HEK293 (cell line): ENCODE measurements around the gene AZIN2.
A peak's percentile ranks its signal among the peaks of the same experiment; 100 is the strongest.

Experiments
- CTCF ChIA-PET: fragments of 350-600 bp; formaldehyde crosslinking; extraction: SDS; loops from one replicate; lab custom pipeline; 2021; ENCODE audit warnings: antibody characterized with exemption; lab: Yijun Ruan, JAX
- POLR2A ChIA-PET: fragments of 300-600 bp; formaldehyde crosslinking; extraction: SDS; loops from one replicate; lab custom pipeline; 2020; ENCODE audit warnings: antibody characterized with exemption, inconsistent platforms; lab: Yijun Ruan, JAX
- H3K27ac ChIP-seq: fragments of 200-500 bp; sonication (Bioruptor generic); 2 replicates; pipeline ENCODE4 v1.5.1; 2014; ENCODE audit warnings: low read depth, low read length, control low read depth, inconsistent platforms; ENCODE audit errors: extremely low read depth
- H3K36me3 ChIP-seq, 2 experiments: fragments of 200-500 bp in 1 of 2; sonication (Bioruptor generic) in 1 of 2; 1 replicate in 1 of 2; 2 replicates in 1 of 2; pipeline ENCODE4 v1.5.1; 2014 to 2017; ENCODE audit warnings: inconsistent platforms in 2 of 2, low read length in 2 of 2; ENCODE audit not compliant: control insufficient read depth in 2 of 2, insufficient read depth in 1 of 2
- H3K4me1 ChIP-seq: fragments of 200-500 bp; sonication (Bioruptor generic); 2 replicates; pipeline ENCODE4 v1.5.1; 2014; ENCODE audit warnings: mild to moderate bottlenecking, low read length, inconsistent platforms; ENCODE audit not compliant: control insufficient read depth, insufficient read depth
- H3K4me3 ChIP-seq: 2 replicates; pipeline ENCODE4 v1.5.1; 2011; ENCODE audit warnings: low read depth, mild to moderate bottlenecking, control low read depth, low read length, moderate library complexity
- H3K9me3 ChIP-seq: fragments of 200-500 bp; sonication (Bioruptor generic); 2 replicates; pipeline ENCODE4 v1.5.1; 2014; ENCODE audit warnings: low read depth, low read length, inconsistent platforms; ENCODE audit not compliant: control insufficient read depth, insufficient read depth
- HOXD13 ChIP-seq: sonication (generic); formaldehyde crosslinking; IDR thresholded peaks from 2 replicates; pipeline ENCODE4 v1.8.0; 2022; ENCODE audit warnings: missing genetic modification reagents, borderline replicate concordance
- SCRT2 ChIP-seq: fragments of 450-650 bp; formaldehyde crosslinking; IDR thresholded peaks from 2 replicates; pipeline ENCODE4 v1.5.1; 2016; ENCODE audit warnings: missing biosample characterization, missing genetic modification characterization
- SP2 ChIP-seq: fragments of 450-650 bp; formaldehyde crosslinking; IDR thresholded peaks from 2 replicates; pipeline ENCODE4 v1.5.1; 2016; ENCODE audit warnings: missing biosample characterization, missing genetic modification characterization
- ZBTB17 ChIP-seq: fragments of 450-650 bp; formaldehyde crosslinking; IDR thresholded peaks from 2 replicates; pipeline ENCODE4 v1.5.1; 2016; ENCODE audit warnings: missing biosample characterization, missing genetic modification characterization
- ZBTB44 ChIP-seq: fragments of 450-650 bp; IDR thresholded peaks from 2 replicates; pipeline ENCODE4 v1.5.1; 2018; ENCODE audit warnings: missing biosample characterization, mild to moderate bottlenecking, missing genetic modification characterization
- ZNF155 ChIP-seq: fragments of 450-650 bp; formaldehyde crosslinking; IDR thresholded peaks from 2 replicates; pipeline ENCODE4 v1.5.1; 2016; ENCODE audit warnings: missing biosample characterization, missing genetic modification characterization
- ZNF324 ChIP-seq: fragments of 450-650 bp; formaldehyde crosslinking; IDR thresholded peaks from 2 replicates; pipeline ENCODE4 v1.5.1; 2016; ENCODE audit warnings: missing biosample characterization, missing genetic modification characterization
- ZNF341 ChIP-seq: fragments of 450-650 bp; formaldehyde crosslinking; IDR thresholded peaks from 2 replicates; pipeline ENCODE4; 2016; ENCODE audit warnings: low read depth, missing biosample characterization, missing genetic modification characterization
- ZNF544 ChIP-seq: fragments of 450-650 bp; formaldehyde crosslinking; IDR thresholded peaks from 2 replicates; pipeline ENCODE4 v1.5.0; 2017; ENCODE audit warnings: missing biosample characterization, missing genetic modification characterization
- ZNF623 ChIP-seq: fragments of 450-650 bp; formaldehyde crosslinking; IDR thresholded peaks from 2 replicates; pipeline ENCODE4 v1.5.1; 2016; ENCODE audit warnings: missing biosample characterization, missing genetic modification characterization
- ZNF664 ChIP-seq: fragments of 450-650 bp; formaldehyde crosslinking; IDR thresholded peaks from 2 replicates; pipeline ENCODE4 v1.5.1; 2016; ENCODE audit warnings: missing biosample characterization, missing genetic modification characterization
- ZSCAN30 ChIP-seq: fragments of 450-650 bp; IDR thresholded peaks from 2 replicates; pipeline ENCODE4 v1.5.1; 2018; ENCODE audit warnings: missing biosample characterization, mild to moderate bottlenecking, missing genetic modification characterization, moderate library complexity
- TF ChIP-seq, protein P1 (sequence below): fragments of 450-650 bp; formaldehyde crosslinking; IDR thresholded peaks from 2 replicates; pipeline ENCODE4 v1.5.1; 2016; ENCODE audit warnings: missing biosample characterization, missing genetic modification characterization

The AZIN2 gene

GRCh38 chr1:33152685-33153432 lies 71.9 kb downstream of the AZIN2 start (continued):
- TF ChIP-seq ZBTB17 (tag by site-specific recombination) (peak; percentile 34; the same call in 1 of the 2 replicates), ZNF341 (tag by site-specific recombination) (peak; percentile 77; the same call in 1 of the 2 replicates), SCRT2 (tag by site-specific recombination) (no peak)

GRCh38 chr1:33153650-33154049 lies 72.7 kb downstream of the AZIN2 start:
- ChIA-PET CTCF (interaction anchor here (0.6 to 0.7 kb wide), 2 partner anchors 26 to 115 kb away, joined by 3 to 4 read pairs; no protein-coding TSS in a partner anchor), POLR2A (interaction anchor here (1.6 kb wide), 1 partner anchor 27 kb away, joined by 4 read pairs; no protein-coding TSS in a partner anchor)
- peaks cover 0 to 7% of the 10 kb centered on the region in 2 experiments; a peak in 1 of 3 replicates for H3K36me3 ChIP-seq
- H3K9me3 ChIP-seq: no peaks in the 10 kb centered on the region
- TF ChIP-seq ZNF664 (tag by site-specific recombination) (peak; percentile 63; the same call in 1 of the 2 replicates), ZSCAN30 (tag by site-specific recombination) (no peak), ZNF155 (no peak)
- no peak overlapping the region for H3K27ac ChIP-seq
- peaks cover 7% of the 10 kb centered on the region; the same call in 1 of the 2 replicates for H3K4me1 ChIP-seq
- H3K4me3 ChIP-seq: no peak overlapping the region

- peaks cover 7% of the 10 kb centered on the region; the same call in 1 of the 2 replicates for H3K4me1 ChIP-seq
- H3K27ac ChIP-seq: no peak overlapping the region
- ChIA-PET CTCF (interaction anchor here (0.7 kb wide), 1 partner anchor 133 kb away, joined by 3 read pairs; no protein-coding TSS in a partner anchor), POLR2A (interaction anchor here (0.7 kb wide), 1 partner anchor 26 kb away, joined by 3 read pairs; the partner anchor contains the start of gene TRIM62)
- TF ChIP-seq ZBTB44 (peak; percentile 43; the same call in 1 of the 2 replicates), ZBTB17 (tag by site-specific recombination) (peak; percentile 66), ZNF544 (tag by site-specific recombination) (no peak)
- no peaks in the 10 kb centered on the region for H3K9me3 ChIP-seq
- no peak overlapping the region for H3K4me3 ChIP-seq
- peaks cover 0 to 10% of the 10 kb centered on the region in 2 experiments; a peak in 1 of 3 replicates for H3K36me3 ChIP-seq
Observed at GRCh38 chr1:33155877-33156538, 75.1 kb downstream of the AZIN2 start.

- ChIA-PET POLR2A (no interaction called here), CTCF (no interaction called here)
- Histone ChIP-seq H3K36me3 (peaks cover 0 to 10% of the 10 kb centered on the region in 2 experiments; a peak in 1 of 3 replicates), H3K9me3 (no peaks in the 10 kb centered on the region), H3K27ac (no peak overlapping the region), H3K4me3 (no peak overlapping the region), H3K4me1 (peaks cover 7% of the 10 kb centered on the region; the same call in 1 of the 2 replicates)
- no peak for TF ChIP-seq HOXD13 (CRISPR knock-in tag)
- TF ChIP-seq SP2 (tag by site-specific recombination): no peak
- peak; percentile 95 for TF ChIP-seq ZNF623 (tag by site-specific recombination)
- TF ChIP-seq, protein P1, sequence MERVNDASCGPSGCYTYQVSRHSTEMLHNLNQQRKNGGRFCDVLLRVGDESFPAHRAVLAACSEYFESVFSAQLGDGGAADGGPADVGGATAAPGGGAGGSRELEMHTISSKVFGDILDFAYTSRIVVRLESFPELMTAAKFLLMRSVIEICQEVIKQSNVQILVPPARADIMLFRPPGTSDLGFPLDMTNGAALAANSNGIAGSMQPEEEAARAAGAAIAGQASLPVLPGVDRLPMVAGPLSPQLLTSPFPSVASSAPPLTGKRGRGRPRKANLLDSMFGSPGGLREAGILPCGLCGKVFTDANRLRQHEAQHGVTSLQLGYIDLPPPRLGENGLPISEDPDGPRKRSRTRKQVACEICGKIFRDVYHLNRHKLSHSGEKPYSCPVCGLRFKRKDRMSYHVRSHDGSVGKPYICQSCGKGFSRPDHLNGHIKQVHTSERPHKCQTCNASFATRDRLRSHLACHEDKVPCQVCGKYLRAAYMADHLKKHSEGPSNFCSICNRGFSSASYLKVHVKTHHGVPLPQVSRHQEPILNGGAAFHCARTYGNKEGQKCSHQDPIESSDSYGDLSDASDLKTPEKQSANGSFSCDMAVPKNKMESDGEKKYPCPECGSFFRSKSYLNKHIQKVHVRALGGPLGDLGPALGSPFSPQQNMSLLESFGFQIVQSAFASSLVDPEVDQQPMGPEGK (tag by site-specific recombination): no peak
- no peak for TF ChIP-seq ZNF324
Observed at GRCh38 chr1:33157131-33157530, 76.2 kb downstream of the AZIN2 start.
